GM12801 (cell line): ENCODE results near the gene CD164L2.

ENCODE experiments used
- TF ChIP-seq, protein P1 (sequence below): IDR thresholded peaks from one replicate; pipeline ENCODE4 v1.5.1; 2011; ENCODE audit warnings: control low read depth; ENCODE audit not compliant: insufficient read length; ENCODE audit errors: extremely low read depth

Gene CD164L2

DNA sequence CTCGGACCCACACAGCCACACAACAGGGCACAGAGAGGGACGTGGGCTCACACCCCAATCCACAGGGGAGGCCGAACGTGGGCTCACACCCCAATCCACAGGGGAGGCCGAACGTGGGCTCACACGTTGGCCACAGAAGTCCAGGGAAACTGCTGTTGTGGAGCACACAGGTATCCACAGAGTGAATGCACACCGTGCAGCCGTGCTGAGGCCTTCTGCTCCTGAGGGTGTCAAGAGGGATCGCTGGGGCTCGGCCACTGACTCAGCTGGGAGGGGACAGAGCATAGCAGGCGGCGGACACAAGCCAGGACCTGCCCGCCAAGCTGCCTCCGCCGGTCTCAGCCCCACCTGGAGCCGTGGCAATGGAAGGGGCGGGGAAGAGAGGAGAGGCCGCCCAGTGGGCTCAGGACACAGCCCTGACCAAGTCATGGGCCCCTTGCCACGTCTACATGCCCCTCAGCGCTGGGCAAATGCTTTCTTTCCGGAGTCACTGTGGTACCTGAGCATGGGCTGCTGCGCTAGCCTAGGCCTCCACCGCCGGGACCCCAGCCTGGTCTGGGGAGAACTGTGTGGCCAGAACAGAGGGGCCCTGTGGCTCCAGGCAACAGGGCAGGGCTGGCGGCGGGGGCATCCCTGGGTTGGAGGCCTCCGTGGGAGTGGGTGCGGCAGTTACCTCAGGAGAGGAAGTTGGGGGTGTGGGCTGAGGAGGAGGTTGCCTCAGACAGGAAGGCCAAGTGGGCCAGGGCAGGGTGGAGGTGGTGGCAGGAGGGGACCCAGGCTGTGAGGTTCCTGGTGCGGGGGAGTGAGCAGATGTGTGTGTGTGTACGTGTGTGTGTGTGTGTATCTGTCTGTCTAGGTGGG is 40.1 kb downstream of the CD164L2 start:
- TF ChIP-seq, protein P1, sequence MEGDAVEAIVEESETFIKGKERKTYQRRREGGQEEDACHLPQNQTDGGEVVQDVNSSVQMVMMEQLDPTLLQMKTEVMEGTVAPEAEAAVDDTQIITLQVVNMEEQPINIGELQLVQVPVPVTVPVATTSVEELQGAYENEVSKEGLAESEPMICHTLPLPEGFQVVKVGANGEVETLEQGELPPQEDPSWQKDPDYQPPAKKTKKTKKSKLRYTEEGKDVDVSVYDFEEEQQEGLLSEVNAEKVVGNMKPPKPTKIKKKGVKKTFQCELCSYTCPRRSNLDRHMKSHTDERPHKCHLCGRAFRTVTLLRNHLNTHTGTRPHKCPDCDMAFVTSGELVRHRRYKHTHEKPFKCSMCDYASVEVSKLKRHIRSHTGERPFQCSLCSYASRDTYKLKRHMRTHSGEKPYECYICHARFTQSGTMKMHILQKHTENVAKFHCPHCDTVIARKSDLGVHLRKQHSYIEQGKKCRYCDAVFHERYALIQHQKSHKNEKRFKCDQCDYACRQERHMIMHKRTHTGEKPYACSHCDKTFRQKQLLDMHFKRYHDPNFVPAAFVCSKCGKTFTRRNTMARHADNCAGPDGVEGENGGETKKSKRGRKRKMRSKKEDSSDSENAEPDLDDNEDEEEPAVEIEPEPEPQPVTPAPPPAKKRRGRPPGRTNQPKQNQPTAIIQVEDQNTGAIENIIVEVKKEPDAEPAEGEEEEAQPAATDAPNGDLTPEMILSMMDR, result no peak

DNA sequence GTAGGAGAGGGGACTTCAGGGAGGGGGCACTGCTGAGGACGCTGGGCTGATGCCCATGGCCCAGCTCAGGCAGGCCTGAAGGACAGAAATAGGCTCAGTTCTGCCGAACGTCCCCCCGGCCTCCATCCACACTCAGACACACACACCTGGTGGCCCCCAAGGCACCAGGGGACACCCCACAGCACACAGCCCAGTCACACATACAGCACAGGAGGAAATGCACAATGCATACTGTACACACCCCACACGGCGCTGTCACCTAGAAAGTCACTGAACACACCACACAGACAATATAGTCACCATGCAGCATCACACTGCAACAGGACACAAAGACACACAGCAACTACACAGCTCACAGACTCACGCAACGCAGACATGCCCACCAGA is 40.7 kb downstream of the CD164L2 start:
- TF ChIP-seq, protein P1, result no peak

- TF ChIP-seq, protein P1, result no peak
Observed at GRCh38 chr1:27341525-27342252, 41.4 kb downstream of the CD164L2 start, which contains the start of gene SYTL1. SYTL1 (plus strand) TSS chr1:27342022; CDS start chr1:27345335, 3,313 bp downstream.

- TF ChIP-seq, protein P1, result no peak
Observed at GRCh38 chr1:27339213-27339612, 43.9 kb downstream of the CD164L2 start.

DNA sequence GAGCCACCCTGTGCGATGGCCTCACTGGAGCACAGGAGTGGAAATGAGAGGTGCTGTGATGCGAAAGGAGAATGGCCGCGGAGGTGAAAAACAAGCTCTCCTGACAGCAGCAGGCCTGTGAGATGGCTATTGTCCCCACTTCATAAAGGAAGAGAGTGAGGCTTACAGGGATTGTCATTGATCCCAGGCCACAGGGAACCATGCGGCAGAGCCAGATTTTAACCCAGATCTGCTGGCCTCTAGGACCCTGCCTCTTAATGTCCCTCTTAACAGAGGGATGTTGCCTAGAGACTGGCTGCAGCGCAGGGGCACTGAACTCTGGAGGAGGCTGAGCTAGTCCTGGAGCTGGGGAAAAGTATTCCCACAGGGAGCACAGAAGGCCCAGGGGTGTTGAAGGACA is 44.4 kb downstream of the CD164L2 start:
- TF ChIP-seq, protein P1, result no peak

DNA sequence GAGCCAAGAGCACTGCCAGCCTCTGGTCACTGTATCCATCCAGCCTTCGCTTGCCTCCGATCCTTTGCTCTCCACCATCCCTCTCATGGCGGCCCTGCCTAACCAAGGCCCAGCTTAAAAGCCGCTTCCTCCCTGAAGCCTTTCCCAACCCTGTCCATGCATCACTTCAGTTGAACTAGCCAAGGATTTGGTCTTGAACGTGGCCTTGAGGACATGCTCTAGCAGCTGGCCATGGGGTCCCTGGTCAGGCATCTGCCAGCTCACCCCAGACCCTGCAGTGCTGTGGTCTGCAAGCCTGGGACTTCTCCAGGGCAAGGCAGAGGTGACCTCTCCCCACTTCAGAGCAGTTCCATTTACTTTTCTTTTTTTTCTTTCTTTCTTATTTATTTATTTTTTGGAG is 46.4 kb downstream of the CD164L2 start:
- TF ChIP-seq, protein P1, result no peak
